PC-3 (cell line): Measurements from ENCODE around the gene PTGER3. TPM values are rescaled to one million over a fixed set of nuclear protein-coding genes. Genes with fewer than 3 reads are reported as not detected.
"Not testable (repeated sequence)": the region's sequence is repeated elsewhere in the genome, so short reads cannot be mapped to it uniquely, and the experiment has no call there.

Experiments used
- ATAC-seq: fragments of 200-7000 bp; cut with Tn5 transposase; 2 replicates; pipeline ENCODE4 v1.9.1; 2020; ENCODE audit warnings: mild to moderate bottlenecking, moderate library complexity
- BruUV-seq: library from RNA; stranded (reverse); fragments of 400-500 nt; replicated peaks from 2 replicates; lab custom pipeline; 2021; lab: Mats Ljungman, UMichigan
- CTCF ChIA-PET: fragments of 300-600 bp; sonication (Branson Sonifier 250); formaldehyde crosslinking; loops from one replicate; lab custom pipeline; 2022; ENCODE audit warnings: antibody characterized with exemption; lab: Charles Lee
- POLR2A ChIA-PET: fragments of 300-600 bp; sonication (Branson Sonifier 250); formaldehyde crosslinking; loops from one replicate; lab custom pipeline; 2022; ENCODE audit warnings: antibody characterized with exemption; ENCODE audit not compliant: unreplicated experiment; lab: Charles Lee
- DNase-seq: peaks from one replicate; pipeline ENCODE4 v3.0.0-alpha.2; 2015
- H2AFZ ChIP-seq: fragments of 300-600 bp; sonication (generic); 2 replicates; pipeline ENCODE4 v1.6.0; 2016; ENCODE audit warnings: antibody characterized with exemption, low read length
- H3F3A ChIP-seq: fragments of 300-600 bp; sonication (generic); one replicate; pipeline ENCODE4 v1.6.0; 2017; ENCODE audit warnings: antibody characterized with exemption, low read length, control low read depth, mild to moderate bottlenecking; ENCODE audit not compliant: unreplicated experiment
- H3K27ac ChIP-seq: fragments of 300-600 bp; sonication (generic); 2 replicates; pipeline ENCODE4 v1.5.1; 2016; ENCODE audit warnings: mild to moderate bottlenecking, low read length
- H3K27me3 ChIP-seq: fragments of 300-600 bp; sonication (generic); 2 replicates; pipeline ENCODE4 v1.6.1; 2016; ENCODE audit warnings: low read length, mixed read lengths
- H3K36me3 ChIP-seq: fragments of 300-600 bp; sonication (generic); 2 replicates; pipeline ENCODE4 v1.6.1; 2016; ENCODE audit warnings: low read depth, mixed run types, low read length, mixed read lengths
- H3K4me1 ChIP-seq: fragments of 300-600 bp; sonication (generic); 2 replicates; pipeline ENCODE4 v1.5.1; 2016; ENCODE audit warnings: low read length; ENCODE audit not compliant: insufficient read depth
- H3K4me2 ChIP-seq: fragments of 300-600 bp; sonication (generic); 2 replicates; pipeline ENCODE4 v1.6.0; 2016; ENCODE audit warnings: low read length
- H3K4me3 ChIP-seq: fragments of 300-600 bp; sonication (generic); 2 replicates; pipeline ENCODE4 v1.5.1; 2016; ENCODE audit warnings: mild to moderate bottlenecking, low read length, mixed read lengths
- H3K79me2 ChIP-seq: fragments of 300-600 bp; sonication (generic); 2 replicates; pipeline ENCODE4 v1.6.1; 2017; ENCODE audit warnings: low read length, mixed read lengths
- H3K9ac ChIP-seq: fragments of 300-600 bp; sonication (generic); 2 replicates; pipeline ENCODE4 v1.6.0; 2016; ENCODE audit warnings: mild to moderate bottlenecking, low read length
- H3K9me2 ChIP-seq: fragments of 300-600 bp; sonication (generic); replicated peaks from 2 replicates; pipeline ENCODE4 v1.6.1; 2016; ENCODE audit warnings: mixed run types, low read length, mixed read lengths
- H3K9me3 ChIP-seq: fragments of 300-600 bp; sonication (generic); 2 replicates; pipeline ENCODE4 v1.6.1; 2016; ENCODE audit warnings: low read length, mixed read lengths
- H4K20me1 ChIP-seq: fragments of 300-600 bp; sonication (generic); 2 replicates; pipeline ENCODE4 v1.6.1; 2016; ENCODE audit warnings: low read length, mixed read lengths
- CTCF ChIP-seq: fragments of 300-600 bp; sonication (generic); conservative IDR thresholded peaks from 2 replicates; pipeline ENCODE4 v1.5.1; 2017; ENCODE audit warnings: antibody characterized with exemption, low read depth, mild to moderate bottlenecking, low read length
- EZH2 ChIP-seq: fragments of 300-600 bp; sonication (generic); IDR thresholded peaks from one replicate; pipeline ENCODE4 v1.6.1; 2017; ENCODE audit warnings: antibody characterized with exemption, mild to moderate bottlenecking, low read length; ENCODE audit not compliant: unreplicated experiment
- EZH2phosphoT487 ChIP-seq: fragments of 300-600 bp; sonication (generic); IDR thresholded peaks from 2 replicates; pipeline ENCODE4 v1.6.1; 2018; ENCODE audit warnings: mild to moderate bottlenecking, antibody characterized with exemption, low read length, borderline replicate concordance
- intact Hi-C: fragments of 100-400 bp; cut with micrococcal nuclease; formaldehyde crosslinking; loops from 2 replicates; pipeline ENCODE4 v1.9.0; 2023
- total RNA-seq: library from RNA; depleted of rRNA; stranded (reverse); fragments of >200 nt; gene quantifications from 2 replicates; pipeline ENCODE4 v1.2.3, GENCODE V29; 2014

Gene PTGER3
- total RNA-seq, 1 experiment from 2014 or later, result 0.11 TPM

- Histone ChIP-seq H3K36me3 (no peaks in the 10 kb centered on the region), H3K79me2 (no peaks in the 10 kb centered on the region), H3K9me2 (no peaks in the 10 kb centered on the region), H3K27me3 (peaks cover 38% of the 10 kb centered on the region), H3F3A (no peaks in the 10 kb centered on the region), H3K4me3 (no peak overlapping the region), H3K4me1 (no peaks in the 10 kb centered on the region), H3K27ac (no peak overlapping the region), H3K9ac (no peak overlapping the region), H4K20me1 (no peaks in the 10 kb centered on the region), H2AFZ (no peak overlapping the region), H3K9me3 (no peaks in the 10 kb centered on the region), H3K4me2 (no peak overlapping the region)
- no TSS peak for BruUV-seq
- ATAC-seq (no peak), DNase-seq (no peak)
- intact Hi-C loops, result no loop called here
- no peak for TF ChIP-seq EZH2
- TF ChIP-seq CTCF, result no peak
- no peak for TF ChIP-seq EZH2phosphoT487
- ChIA-PET CTCF (no interaction called here), POLR2A (no interaction called here)
These were observed 60.1 kb downstream of the PTGER3 start for GRCh38 chr1:70987497-70987896.

DNA sequence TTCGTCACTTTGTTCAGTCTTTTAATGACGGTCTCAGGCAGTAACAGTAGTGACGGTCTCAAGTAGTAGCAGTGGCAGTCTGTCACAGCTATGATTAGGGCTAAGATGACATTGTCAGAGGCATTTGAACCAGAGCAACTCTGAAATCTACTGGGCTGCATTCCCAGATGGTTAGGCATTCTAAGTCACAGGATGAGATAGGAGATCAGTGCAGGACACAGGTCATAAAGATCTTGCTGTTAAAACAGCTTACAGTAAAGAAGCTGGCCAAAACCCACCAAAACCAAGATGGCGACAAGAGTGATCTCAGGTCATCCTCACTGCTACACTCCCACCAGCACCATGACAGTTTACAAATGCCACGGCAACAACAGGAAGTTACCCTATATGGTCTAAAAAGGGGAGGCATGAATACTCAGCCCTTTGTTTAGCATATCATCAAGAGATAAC, 61.8 kb downstream of the PTGER3 start:
- H3K4me3 ChIP-seq, BruUV-seq, H3K4me1 ChIP-seq, H3K36me3 ChIP-seq, intact Hi-C loops, ATAC-seq, CTCF ChIA-PET, POLR2A ChIA-PET, H2AFZ ChIP-seq, H4K20me1 ChIP-seq, H3K79me2 ChIP-seq, H3K4me2 ChIP-seq, H3K9me2 ChIP-seq, H3K27ac ChIP-seq, H3F3A ChIP-seq, H3K9me3 ChIP-seq, DNase-seq, H3K9ac ChIP-seq: not testable (repeated sequence)
- peaks cover 21% of the 10 kb centered on the region; the same call in 1 of the 2 replicates for H3K27me3 ChIP-seq

DNA sequence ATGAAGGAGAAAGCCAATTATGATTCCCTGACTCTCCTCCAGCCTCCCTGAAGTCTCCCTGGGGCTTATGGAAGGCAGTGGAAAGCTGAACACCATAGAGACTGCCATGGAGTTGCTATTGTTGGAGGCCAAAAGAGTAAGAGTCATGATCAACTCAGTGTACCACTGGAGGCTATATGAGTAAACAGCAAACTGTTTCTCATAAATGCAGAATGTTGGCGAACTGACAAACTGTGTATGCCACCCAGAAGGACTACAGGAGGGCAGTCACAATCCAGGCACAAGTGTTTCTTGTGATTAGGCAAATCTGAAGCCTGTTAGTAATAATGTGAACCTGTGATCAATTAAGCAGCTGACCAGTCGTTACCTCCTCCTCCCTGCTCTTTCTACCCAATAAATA, 62.3 kb downstream of the PTGER3 start:
- H3K9me3 ChIP-seq, H3F3A ChIP-seq, CTCF ChIA-PET, H3K27ac ChIP-seq, BruUV-seq, H3K9me2 ChIP-seq, H3K4me2 ChIP-seq, H3K9ac ChIP-seq, H3K79me2 ChIP-seq, H4K20me1 ChIP-seq, POLR2A ChIA-PET, H3K36me3 ChIP-seq, H3K4me3 ChIP-seq, ATAC-seq, H2AFZ ChIP-seq, H3K4me1 ChIP-seq, intact Hi-C loops: not testable (repeated sequence)
- DNase-seq, result peak; percentile 19
- H3K27me3 ChIP-seq, result peaks cover 24% of the 10 kb centered on the region; the same call in 1 of the 2 replicates

GRCh38 chr1:70980361-70980760, 67.3 kb downstream of the PTGER3 start:
- TF ChIP-seq CTCF (no peak), EZH2phosphoT487 (no peak), EZH2 (no peak)
- intact Hi-C loops, result no loop called here
- ChIA-PET CTCF (no interaction called here), POLR2A (no interaction called here)
- no peaks in the 10 kb centered on the region for H3K9me3 ChIP-seq
- no peak overlapping the region for H3K4me2 ChIP-seq
- BruUV-seq, result no TSS peak
- H3K4me1 ChIP-seq, result no peaks in the 10 kb centered on the region
- no peak overlapping the region for H3K27ac ChIP-seq
- H3K79me2 ChIP-seq, result no peaks in the 10 kb centered on the region
- no peaks in the 10 kb centered on the region for H3F3A ChIP-seq
- no peaks in the 10 kb centered on the region for H3K9me2 ChIP-seq
- peaks cover 45% of the 10 kb centered on the region for H3K27me3 ChIP-seq
- DNase-seq, result no peak
- H3K4me3 ChIP-seq, result no peak overlapping the region
- H2AFZ ChIP-seq, result no peak overlapping the region
- H4K20me1 ChIP-seq, result no peaks in the 10 kb centered on the region
- no peaks in the 10 kb centered on the region for H3K36me3 ChIP-seq
- H3K9ac ChIP-seq, result no peak overlapping the region
- ATAC-seq, result no peak
